ENCODE data around the gene PEX6. TPM values are rescaled to one million over a fixed set of nuclear protein-coding genes. Genes with fewer than 3 reads are reported as not detected.

PEX6 gene
- total and polyA plus RNA-seq, 2 donors (not counting 3 experiments of a cell fraction or from before 2014, with no cell fraction given) = 9.9 to 11.2 TPM

DNA sequence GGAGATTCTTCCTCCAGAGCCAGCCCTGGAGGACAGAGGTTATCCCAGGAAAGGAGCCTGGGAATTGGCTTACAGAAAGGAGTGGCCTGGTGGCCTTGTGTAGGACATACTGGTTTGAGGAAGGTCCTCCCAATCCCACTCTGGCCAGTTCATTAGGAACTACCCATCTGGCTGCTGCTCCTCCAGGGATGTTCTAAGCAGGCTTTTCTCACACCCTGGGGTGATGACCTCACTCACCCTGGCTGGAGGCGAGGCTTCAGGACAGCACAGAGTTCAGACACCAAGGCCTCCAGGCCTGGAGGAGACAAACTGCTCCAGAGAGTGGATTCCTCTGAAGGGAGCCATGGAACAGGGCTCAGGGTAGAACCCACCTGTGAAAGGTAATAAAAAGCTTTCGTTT lies 9.6 kb downstream of the PEX6 start:
- dilution Hi-C loops (cut with MboI; ENCODE audit: extremely low pct_ligation_motif_present, low sequenced_read_pairs) (no loop called here), intact Hi-C loops (cut with micrococcal nuclease) (no loop called here)
- no peak for FAIRE-seq
- no peak overlapping the region for H2AFZ ChIP-seq (ENCODE audit: low read depth, low read length)
- no peaks in the 10 kb centered on the region for H4K20me1 ChIP-seq (replicated peaks; ENCODE audit: control insufficient read depth, extremely low read depth, insufficient read depth, low read length)
- no peak for DNase-seq (ENCODE audit: low read depth, low spot score)
- H3K27me3 ChIP-seq (ENCODE audit: control insufficient read depth in 2 of 2, insufficient read depth in 2 of 2, low read length in 2 of 2) = no peaks in the 10 kb centered on the region
- H3K9me3 ChIP-seq (replicated peaks; ENCODE audit: control insufficient read depth, insufficient read depth, low read length) = no peaks in the 10 kb centered on the region
- CTCF ChIA-PET = no interaction called here
- no TSS peak for BruUV-seq (replicated peaks)
- H3K4me1 ChIP-seq (ENCODE audit: control insufficient read depth, extremely low read depth, insufficient read depth, low read length) = peaks cover 5% of the 10 kb centered on the region
- no peak overlapping the region for H3K9ac ChIP-seq (replicated peaks; ENCODE audit: extremely low read depth, insufficient read depth, low read length)
- POLR2A ChIA-PET = no interaction called here
- TF ChIP-seq CTCF (IDR thresholded peaks at IDR 0.05; ENCODE audit: extremely low read depth in 1 of 2, insufficient read depth in 1 of 2, low read depth in 1 of 2, low read length in 2 of 2) (no peak), GATA2 (IDR thresholded peaks at IDR 0.05; ENCODE audit: insufficient read depth, insufficient read length, low read depth, low read length) (no peak), JUN (IDR thresholded peaks at IDR 0.05; ENCODE audit: borderline replicate concordance, insufficient read depth, insufficient read length, low read depth) (no peak), POLR2A (IDR thresholded peaks at IDR 0.05; ENCODE audit: low read depth, low read length) (no peak)
- no peak overlapping the region for H3K27ac ChIP-seq (ENCODE audit: insufficient read depth, low read depth, low read length)
- H3K4me2 ChIP-seq (ENCODE audit: insufficient read depth, low read length) = no peak overlapping the region
- H3K79me2 ChIP-seq (ENCODE audit: control insufficient read depth, insufficient read depth, low read length) = no peaks in the 10 kb centered on the region
- no peaks in the 10 kb centered on the region for H3K9me1 ChIP-seq (replicated peaks; ENCODE audit: control insufficient read depth, extremely low read depth, insufficient read depth, low read length)
- H3K36me3 ChIP-seq (ENCODE audit: control insufficient read depth in 2 of 2, extremely low read depth in 1 of 2, insufficient read depth in 2 of 2, low read length in 2 of 2) = peaks cover 0 to 15% of the 10 kb centered on the region in 2 experiments
- no peak overlapping the region for H3K4me3 ChIP-seq (replicated peaks in 1 of 3; ENCODE audit: insufficient read depth in 1 of 3, low read depth in 1 of 3, low read length in 3 of 3)

- BruUV-seq (replicated peaks) = no TSS peak
- Histone ChIP-seq H3K9me3 (replicated peaks; ENCODE audit: control insufficient read depth, insufficient read depth, low read length) (no peaks in the 10 kb centered on the region), H3K4me1 (ENCODE audit: control insufficient read depth, extremely low read depth, insufficient read depth, low read length) (peaks cover 5% of the 10 kb centered on the region), H3K9me1 (replicated peaks; ENCODE audit: control insufficient read depth, extremely low read depth, insufficient read depth, low read length) (no peaks in the 10 kb centered on the region), H3K4me3 (replicated peaks in 1 of 3; ENCODE audit: insufficient read depth in 1 of 3, low read depth in 1 of 3, low read length in 3 of 3) (no peak overlapping the region), H4K20me1 (replicated peaks; ENCODE audit: control insufficient read depth, extremely low read depth, insufficient read depth, low read length) (no peaks in the 10 kb centered on the region), H3K27me3 (ENCODE audit: control insufficient read depth in 2 of 2, insufficient read depth in 2 of 2, low read length in 2 of 2) (no peaks in the 10 kb centered on the region), H3K36me3 (ENCODE audit: control insufficient read depth in 2 of 2, extremely low read depth in 1 of 2, insufficient read depth in 2 of 2, low read length in 2 of 2) (peaks cover 0 to 15% of the 10 kb centered on the region in 2 experiments), H3K4me2 (ENCODE audit: insufficient read depth, low read length) (no peak overlapping the region), H2AFZ (ENCODE audit: low read depth, low read length) (no peak overlapping the region), H3K79me2 (ENCODE audit: control insufficient read depth, insufficient read depth, low read length) (no peaks in the 10 kb centered on the region), H3K27ac (ENCODE audit: insufficient read depth, low read depth, low read length) (no peak overlapping the region), H3K9ac (replicated peaks; ENCODE audit: extremely low read depth, insufficient read depth, low read length) (no peak overlapping the region)
- ChIA-PET POLR2A (no interaction called here), CTCF (no interaction called here)
- dilution Hi-C loops (cut with MboI; ENCODE audit: extremely low pct_ligation_motif_present, low sequenced_read_pairs) (no loop called here), intact Hi-C loops (cut with micrococcal nuclease) (no loop called here)
- FAIRE-seq = no peak
- no peak for DNase-seq (ENCODE audit: low read depth, low spot score)
- TF ChIP-seq JUN (IDR thresholded peaks at IDR 0.05; ENCODE audit: borderline replicate concordance, insufficient read depth, insufficient read length, low read depth) (no peak), CTCF (IDR thresholded peaks at IDR 0.05; ENCODE audit: extremely low read depth in 1 of 2, insufficient read depth in 1 of 2, low read depth in 1 of 2, low read length in 2 of 2) (no peak), EZH2 (IDR thresholded peaks at IDR 0.05; ENCODE audit: borderline replicate concordance, low read depth, low read length, severe bottlenecking) (no peak), MAX (IDR thresholded peaks at IDR 0.05; ENCODE audit: insufficient read depth, insufficient read length) (no peak), GATA2 (IDR thresholded peaks at IDR 0.05; ENCODE audit: insufficient read depth, insufficient read length, low read depth, low read length) (no peak), POLR2AphosphoS5 (IDR thresholded peaks at IDR 0.05; ENCODE audit: insufficient read depth, low read depth, low read length) (no peak), POLR2A (IDR thresholded peaks at IDR 0.05; ENCODE audit: low read depth, low read length) (no peak)
Observed at GRCh38 chr6:42968783-42969182, 10.2 kb downstream of the PEX6 start.

Data from endothelial cell of umbilical vein (primary cell).